Activated effector memory CD4-positive, alpha-beta T cell treated with anti-CD3 and anti-CD28 coated beads, Interleukin-2, amount 50 U/mL, for 16 hours (primary cell): ENCODE data around the gene TBL3.
"Not testable (repeated sequence)": the region's sequence is repeated elsewhere in the genome, so short reads cannot be mapped to it uniquely, and the experiment has no call there.

Experiments used
- DNase-seq: peaks from one replicate; pipeline ENCODE4 v3.0.0-alpha.2; 2020

TBL3 gene

DNA sequence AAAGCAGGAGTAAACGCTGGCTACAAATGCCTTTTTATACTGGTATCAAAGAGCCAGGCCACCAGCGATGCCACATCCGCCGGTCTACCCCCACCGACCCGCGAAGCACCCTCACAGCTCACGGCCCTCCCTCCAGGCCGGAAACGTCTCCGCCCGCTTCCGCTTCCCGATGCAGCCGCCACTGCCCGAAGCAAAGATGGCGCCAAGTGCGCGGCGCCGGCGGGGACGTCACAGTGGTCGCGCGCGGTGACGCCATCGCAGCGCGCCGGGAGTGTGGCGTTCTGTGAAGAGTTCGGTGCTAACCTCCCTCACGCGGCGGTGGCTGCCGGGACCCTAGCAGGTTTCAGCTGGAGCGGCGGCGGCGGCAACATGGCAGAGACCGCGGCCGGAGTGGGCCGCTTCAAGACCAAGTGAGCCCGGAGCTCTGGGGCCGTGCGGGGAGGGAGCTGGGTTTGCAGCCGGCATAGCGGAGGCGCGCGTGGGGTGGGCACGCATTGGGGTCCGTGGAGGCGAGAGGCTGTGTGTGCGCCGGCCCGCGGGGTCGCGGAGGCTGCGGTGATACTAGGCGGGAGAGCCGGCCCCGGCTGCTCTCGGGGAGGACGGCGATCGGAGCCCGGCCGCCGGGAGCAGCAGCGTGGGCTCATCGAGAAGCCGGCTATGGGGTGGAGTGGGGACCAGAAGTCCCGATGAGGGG is at the start of gene TBL3:
Gene TBL3, plus strand, starts transcription at position 258 of the 694 bp plus-strand sequence. Its CDS starts 112 bp downstream, at position 370.
- peak; percentile 99 for DNase-seq

DNA sequence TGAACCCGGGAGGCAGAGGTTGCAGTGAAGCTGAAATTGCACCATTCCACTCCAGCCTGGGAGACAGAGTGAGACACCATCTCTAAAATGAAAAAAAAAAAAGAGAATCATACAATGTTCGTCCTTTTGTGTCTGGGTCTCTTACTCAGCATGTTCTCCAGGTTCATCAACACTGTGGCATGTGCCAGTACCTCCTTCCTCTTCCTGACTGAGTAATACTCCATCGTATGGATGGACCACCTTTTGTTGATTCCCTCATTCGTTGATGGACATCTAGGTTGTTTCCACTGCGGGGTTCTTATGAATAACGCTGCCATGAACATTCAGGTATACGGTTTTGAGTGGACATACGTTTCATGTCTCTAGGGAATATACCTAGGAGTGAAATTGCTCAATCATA is 49.5 kb upstream of the TBL3 start:
- DNase-seq: no peak

DNA sequence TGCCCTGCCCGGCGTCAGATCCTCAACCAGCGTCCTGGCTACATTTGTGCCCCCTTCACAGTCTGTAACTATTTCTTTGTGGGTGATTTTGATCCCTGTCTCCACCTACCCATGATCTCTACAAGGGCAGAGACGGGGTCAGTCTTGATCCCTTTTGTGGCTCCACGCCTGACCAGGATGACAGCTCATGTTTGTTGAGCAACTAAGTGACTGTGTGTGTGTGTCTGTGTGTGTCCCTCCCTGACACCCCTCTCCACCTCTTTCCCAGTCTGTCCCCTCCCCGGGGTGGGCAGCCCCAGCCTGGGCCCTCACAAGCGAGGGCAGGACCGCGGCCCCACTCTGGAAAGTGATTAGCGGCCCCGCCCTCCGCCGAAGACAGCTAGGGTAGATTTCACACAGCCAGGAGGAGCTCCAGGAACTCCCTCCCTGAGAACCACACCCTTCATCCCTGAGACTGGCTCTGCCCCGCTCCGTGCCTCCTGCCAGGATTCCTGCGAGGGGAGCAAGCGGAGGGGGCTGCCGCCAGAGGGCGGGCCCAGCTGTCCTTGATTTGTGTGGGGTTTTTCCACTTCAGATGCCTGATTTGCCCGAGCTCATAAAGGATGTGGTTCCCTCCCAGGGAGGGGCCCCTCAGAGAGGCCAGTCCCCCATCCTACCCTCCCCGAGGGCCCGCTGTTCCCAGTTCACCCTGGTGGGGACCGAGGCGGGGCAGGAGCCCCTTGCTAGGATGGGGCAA is 48.4 kb upstream of the TBL3 start:
- no peak for DNase-seq

DNA sequence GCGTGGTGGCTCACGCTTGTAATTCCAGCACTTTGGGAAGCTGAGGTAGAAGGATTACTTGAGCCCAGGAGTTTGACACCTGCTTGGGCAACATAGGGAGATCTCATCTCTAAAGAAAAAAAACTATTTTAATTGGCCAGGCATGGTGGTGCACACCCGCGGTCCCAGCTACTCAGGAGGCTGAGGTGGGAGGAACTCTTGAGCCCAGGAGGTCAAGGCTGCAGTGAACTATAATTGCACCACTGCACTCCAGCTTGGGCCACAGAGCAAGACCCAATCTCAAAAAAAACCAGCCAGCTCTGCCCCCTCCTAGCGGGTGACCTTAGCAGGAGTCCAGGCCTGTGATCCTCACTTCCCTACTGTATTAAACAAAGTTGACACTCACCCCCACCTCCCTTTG is 47.8 kb upstream of the TBL3 start:
- DNase-seq: no peak

DNA sequence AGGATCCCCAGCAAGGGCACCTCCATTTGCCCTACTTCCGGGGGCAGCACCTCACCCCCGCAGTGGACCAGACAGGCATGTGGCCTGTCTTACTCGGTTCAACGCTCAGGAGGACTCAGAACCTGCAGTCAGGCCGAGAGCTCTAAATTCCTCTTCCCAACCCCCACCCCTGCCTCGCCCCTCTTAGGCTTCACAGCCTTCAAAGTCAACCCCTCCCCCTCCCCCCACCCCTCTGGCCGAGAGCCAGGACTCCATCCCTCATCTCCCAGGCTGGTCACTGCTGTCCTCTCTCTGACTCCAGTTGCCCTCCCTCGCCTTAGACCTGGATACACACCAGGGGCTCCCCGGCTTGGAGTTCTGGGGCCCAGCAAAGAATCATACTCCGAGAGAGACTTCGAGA is 45.6 kb upstream of the TBL3 start:
- DNase-seq: no peak

DNA sequence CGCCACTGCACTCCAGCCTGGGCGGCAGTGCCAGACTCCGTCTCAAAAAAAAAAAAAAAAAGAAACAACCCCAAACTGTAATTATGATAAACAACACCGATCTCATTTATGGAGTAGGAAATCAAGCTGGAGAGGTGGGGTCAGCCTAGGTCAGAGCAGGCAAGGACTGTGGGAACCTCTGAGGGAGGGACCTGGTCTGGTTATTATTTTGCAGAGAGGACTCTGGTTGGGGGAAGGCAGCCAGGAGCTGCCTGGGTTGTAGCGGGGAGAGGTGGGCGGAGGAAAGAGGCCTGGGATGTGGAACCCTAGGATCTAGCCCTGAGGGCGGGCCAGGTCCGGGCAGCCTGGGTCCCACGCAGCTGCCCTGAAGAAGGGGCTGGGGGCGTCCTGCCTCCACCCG is 42.7 kb upstream of the TBL3 start:
- DNase-seq: no peak

DNA sequence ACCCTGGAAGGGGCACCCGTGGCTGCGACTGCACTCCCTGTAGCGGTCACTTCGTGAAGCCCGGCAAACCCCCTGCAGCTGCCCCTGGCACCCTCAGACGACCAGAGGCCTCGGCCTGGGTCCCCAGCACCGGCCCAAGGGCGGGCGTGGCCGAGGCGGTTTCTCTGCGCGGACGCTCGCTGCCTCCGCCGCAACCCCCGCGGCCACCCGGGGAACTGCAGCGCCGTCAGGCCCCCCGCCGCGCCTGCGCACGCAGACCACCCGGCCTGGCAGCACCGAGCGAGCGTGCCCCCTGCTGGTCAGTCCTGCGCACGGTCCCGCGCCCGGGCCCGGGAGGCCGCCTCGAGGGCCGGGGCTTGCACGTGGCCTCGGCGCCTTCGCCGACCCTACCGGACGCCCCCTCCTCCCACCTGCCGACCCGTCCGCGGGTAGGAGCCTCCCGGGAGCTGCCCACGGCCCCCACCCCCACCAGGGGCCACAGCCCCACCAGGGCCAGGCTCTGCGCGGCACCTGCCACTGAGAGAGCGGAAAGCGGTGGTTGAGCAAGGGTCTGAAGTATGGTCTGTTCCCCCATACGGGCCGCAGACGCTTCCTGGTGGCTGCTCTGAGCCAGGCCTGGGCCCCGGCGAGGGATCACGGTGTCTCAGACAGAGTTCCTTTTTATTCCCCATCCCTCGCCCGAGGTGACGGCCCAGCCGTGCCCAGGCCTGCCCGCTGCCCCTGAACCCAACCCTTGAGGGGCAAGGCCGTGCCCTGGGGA is 42.1 kb upstream of the TBL3 start:
- DNase-seq: peak; percentile 98

DNA sequence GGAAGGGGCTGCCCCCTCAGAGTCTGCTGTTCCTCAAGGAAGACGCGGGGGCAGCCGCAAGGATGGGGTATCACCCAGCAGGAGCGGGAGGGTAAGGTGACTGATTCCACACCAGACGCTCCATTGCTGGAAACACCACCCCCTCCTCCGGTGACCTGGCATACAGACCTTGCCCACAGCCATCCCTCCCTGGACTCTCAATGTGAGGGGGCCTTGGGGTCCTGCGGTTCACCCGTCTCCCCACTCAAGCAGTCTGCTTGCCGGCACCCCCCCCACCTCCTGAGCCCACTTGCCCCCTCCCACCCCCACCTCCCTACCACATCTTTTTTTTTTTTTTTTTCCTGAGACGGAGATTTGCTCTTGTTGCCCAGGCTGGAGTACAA is 41.5 kb upstream of the TBL3 start:
- DNase-seq: no peak

DNA sequence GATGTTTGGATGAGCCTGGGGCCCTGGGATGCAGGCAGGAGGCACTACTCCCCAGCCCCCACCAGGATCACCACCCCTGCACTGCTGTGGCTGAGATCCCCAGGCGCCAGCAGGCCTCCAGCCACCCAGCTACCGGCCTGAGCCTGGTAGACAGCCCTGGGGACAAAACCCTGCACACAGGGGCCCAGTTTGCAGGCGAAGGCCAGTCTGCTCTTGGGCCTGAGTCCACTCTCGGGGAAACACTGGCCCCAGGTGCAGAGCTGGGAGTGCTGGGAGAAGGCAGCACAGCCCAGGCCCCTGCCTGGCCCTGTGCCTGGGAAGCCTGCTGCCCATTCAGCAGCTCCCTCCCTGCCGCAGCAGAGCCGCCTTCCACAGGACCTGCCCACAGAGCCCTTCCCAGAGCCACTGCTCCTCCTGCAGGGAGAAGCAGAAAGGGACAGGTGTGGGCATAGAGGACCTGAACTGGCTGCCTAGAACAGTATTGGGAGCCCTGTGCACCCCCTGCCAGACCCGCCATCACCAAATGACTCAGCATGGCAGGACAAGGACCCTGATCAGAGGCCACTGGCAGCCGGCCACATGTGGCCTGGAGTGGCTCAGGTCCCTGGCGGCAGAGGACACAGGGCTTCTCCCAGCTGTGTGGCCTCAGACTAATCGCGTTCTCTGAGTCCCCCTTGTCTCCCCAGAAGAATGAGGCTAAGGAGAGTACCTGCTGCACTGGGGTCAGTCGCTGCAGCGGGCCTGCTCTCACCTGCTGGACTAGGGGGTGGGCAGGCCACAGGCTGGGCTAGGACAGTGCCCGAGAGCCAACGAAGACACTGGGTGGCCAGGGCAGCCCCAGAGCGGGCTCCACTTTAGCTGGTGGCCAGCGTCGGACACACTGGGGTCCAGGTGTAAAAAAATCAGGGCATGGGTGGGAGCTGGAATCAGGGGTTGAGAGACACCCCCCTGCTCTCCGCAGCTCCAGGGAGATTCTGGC is 39.5 kb upstream of the TBL3 start:
- no peak for DNase-seq

DNA sequence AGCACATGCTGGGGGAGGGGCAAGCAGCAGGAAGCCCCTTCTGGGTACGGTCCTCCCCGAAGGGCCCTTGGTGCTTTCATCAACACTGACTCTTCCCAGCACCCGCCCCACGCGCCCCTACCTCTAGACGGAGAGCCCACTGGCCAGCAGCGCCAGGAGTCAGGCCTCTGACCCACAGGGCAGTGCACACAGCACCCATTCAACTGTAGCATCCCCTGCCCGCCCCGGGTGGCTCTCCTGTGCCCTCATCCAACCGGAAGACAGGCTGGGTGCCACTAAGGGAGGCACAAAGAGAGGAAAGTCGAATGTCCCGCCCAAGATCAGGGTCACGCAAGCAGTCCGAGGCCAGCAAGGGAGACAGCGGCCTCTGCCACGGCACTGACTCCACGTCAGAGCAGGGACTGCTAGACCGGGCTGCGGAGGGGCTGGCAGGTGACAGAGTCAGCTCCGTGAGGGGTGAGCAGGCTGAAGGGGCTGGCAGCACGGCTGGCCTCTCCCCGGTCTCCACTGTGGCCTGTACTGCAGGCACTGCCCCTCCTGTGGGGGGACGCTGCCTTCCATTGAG is 38.7 kb upstream of the TBL3 start:
- no peak for DNase-seq

DNA sequence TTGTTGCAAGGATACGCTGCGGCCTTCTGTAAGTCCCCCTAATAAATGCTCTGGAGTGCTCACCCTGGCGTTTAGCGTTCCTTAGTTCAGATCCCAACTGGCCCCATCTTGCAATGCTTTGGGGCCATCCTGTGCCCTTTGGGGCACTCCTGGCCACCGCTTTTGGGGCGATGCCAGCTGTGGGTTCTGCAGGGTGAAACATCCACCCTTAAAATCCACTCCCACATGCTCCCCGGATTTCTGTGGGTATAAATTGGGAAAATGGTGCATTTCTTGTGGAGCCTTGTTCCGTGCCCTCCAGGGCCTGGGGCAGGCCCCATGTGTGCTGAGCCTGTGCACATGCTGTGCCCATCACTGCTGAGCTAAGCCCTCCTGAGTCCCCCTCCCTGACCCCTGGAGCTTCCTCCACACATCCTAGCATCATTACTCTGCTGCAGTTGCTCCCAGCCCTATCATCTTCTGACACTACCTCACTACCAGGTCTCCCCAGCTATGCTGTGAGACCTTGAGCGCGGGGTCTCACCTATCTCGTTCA is 34.8 kb upstream of the TBL3 start:
- no peak for DNase-seq

DNA sequence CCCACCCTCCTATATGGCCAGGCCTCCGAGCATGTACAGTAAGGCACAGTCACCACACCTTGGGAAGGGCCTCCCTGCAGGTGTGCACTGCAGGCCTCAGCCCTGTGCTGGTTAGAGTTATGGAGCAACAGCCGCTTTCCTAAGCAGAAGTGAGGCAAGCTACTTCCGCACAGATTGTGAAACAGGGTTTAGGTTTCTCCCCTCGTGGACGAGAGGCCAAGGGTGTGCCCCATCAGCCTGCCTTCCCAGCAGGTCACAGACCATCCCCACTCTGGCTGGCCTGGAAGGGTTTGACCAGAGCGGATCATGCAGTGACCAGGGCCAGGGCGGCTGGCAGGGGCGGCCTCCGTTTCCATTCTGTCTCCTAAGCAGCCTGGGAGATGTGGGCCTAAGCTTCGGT is 33.5 kb upstream of the TBL3 start:
- DNase-seq: no peak

DNA sequence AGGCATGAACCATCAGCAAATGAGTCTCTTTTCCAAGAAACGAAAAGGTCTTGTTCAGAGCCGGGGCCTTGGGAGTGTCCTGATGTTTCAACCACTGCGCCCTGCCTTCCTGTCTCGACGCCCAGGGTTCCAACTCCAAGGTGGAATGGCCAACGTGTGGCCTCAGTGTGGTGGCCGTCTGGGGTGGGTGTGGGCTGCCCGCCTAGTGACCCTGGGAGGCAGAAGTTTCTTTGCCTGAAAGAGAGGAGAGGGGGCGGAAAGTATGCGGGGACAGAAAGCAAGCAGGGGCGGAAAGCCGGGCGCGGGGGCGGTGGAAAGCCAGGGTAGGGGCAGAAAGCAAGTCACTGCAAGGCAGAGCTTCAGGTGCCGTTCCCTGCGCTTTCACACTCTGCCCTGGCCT is 32.9 kb upstream of the TBL3 start:
- no peak for DNase-seq

DNA sequence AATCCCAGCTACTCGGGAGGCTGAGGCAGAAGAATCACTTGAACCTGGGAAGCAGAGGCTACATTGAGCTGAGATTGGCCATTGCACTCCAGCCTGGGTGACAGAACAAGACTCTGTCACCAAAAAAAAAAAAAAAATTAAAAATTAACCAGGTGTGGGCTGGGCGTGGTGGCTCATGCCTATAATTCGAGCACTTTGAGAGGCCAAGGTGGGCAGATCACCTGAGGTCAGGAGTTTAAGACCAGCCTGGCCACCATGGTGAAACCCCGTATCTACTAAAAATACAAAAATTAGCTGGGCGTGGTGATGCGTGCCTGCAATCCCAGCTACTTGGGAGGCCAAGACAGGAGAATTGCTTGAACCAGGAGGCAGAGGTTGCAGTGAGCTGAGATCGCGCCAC is 32.0 kb upstream of the TBL3 start:
- not testable (repeated sequence) for DNase-seq

DNA sequence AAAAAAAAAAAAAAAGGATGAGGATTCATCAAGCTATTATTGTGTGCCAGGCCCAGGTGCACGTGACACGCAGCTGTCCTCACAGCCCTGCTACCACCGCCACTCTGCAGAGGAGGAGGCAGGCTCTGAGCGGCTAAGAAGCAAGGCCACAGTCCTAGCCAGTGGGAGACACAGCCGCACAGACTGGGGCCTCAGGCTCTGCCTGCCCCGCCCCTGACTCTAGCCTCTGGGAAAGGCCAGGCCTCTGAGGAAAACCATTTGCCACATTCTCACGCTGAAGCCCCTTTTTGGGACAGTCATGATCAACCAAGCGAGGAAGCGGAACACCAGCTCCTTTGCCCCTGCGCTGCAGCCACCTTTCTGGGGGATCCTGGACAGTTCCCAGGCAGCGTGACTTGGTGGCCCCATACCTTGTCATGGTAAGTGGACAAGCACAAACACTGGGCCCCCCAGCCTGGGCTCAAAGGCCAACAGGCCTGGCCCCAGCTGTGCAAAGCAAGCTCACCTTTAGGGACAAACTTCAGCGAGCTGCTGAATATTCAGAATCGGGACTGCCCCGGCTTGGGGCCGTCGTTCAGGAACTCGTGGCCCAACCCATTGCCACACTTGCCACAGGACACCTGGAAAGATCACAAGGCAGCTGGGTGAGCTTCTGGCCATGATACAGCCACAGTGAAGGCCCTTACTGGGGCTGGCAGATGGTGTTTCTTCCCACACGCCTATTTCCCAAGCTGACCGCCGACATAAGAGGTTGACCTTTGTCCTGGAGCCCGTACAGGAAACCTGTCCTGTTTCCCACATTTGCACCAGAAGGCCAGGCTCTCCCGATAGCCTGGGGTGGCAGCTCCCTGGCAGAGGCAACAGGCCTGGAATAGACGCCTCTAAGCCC is 31.3 kb upstream of the TBL3 start:
- no peak for DNase-seq

DNA sequence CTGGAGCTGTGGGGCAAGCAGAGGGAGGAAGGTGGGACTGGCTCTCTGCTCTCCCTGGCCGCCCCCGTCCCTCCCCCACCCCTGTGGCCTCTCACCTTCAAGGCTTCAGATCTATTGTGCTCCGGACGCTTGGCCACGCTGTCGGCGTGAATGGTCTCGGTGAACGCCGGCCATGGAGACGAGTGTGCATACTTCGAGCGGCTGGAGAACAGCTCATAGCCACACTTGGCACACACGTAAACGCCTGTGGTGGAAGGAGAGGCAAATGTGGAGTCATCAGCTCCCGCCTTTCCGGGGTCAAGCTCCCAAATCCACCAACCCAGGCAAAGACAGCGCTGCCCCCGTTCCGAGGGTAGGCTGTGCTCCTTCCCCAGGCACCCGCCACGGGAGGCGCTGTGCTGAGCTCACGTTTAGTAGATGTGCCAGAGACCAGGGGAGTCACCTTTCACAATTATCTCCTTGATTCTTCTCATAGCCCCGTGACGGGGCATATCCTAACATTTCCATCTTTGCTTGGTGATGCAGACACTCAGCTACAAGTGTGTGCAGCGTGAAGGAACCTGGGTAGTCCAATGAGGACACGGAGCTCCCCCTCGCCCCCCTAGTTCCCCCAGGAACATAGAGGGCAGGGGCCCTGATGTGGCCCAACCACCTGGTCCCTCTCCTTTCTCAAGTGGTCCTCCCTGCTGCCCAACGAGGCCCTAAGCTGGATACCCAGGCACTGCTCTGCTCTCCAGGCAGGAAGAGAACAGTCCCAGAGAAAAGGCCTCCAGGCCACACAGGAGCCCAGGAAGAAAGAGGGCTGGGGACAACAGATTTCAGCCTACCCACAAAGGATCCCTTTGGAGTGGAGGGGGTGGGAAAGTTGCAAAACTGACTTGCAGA is 30.4 kb upstream of the TBL3 start:
- no peak for DNase-seq

DNA sequence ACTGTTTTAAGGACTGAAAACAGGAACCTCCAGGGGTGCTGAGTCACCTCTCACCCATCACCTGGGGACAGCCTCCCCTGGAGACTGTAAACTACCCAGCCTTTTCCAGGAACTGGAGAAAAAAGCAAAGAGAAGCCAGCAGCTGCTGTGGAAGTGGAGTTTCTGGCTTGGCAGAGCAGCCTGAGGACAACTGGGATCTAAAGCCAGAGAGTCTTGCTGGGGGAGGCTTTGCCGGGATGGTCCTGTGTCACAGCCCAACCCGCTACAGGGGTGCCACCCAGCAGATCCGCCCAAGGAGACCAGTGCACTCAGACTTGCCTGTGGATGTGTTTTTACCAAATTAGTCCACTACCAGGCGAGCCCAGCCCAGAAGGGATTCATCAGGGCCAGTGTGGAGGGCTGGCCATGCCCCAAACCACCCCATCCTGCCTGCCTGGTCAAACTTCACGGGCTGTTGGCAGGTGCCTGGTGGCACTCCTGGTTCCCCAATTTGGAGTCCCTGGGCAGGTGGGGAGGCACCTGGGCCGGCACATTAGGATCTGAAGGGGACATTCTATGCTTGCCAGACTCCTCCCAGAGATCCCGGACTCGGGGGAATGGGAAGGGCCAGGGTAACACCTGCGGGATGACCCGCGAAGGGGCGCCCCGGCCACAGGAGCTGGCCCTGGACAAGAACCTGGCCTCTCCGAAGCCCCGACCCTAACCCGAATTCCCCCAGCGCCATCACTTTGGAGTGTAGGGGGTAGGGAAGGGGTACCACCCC is 29.6 kb upstream of the TBL3 start:
- no peak for DNase-seq

DNA sequence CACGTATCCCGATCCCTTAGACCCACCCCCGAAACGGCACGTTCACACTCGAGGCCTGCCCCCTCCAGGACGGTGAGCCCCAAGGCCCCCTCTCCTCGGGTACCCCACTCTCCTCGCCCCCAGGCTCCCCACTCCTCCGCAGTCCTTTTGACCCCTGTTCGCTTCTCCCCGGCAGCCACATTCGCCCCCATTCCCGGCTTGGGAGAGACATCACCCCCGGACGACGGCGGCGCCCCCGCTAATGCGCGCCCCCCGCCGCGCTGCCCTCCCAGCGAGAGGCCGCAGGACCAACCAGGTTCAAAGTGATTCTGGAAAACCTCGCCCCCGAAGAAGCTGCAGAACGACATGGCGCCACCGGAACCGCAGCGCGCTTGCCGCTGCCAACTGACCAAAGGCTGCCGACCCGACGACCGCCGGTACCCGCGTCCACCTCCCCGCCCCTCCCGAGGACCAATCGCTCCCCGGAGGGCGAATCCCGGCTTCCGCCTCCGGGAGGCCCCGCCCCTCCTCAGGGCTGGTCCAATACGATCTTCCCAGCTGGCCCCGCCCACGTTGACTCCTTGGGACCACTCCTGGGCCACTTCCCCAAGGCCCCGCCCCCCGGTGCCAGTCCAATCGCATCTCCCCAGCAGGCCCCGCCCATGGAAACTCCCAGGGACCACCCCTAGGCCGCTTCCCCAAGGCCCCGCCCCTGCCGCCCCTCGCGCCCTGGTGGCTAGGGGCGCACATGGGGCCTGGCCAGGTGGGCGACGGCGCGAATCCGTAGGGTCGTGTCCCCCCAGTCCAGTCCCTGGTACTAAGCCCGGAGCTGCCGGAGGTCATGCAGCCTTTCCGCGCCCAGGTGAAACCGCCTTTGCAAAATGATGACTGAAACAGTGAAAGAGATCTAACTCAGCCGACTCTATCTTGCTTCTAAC is 28.8 kb upstream of the TBL3 start, which contains the start of gene MSRB1:
Gene MSRB1, minus strand, starts transcription at position 390 of the 917 bp plus-strand sequence. Its CDS starts 43 bp downstream, at position 347.
- peak; percentile 100 for DNase-seq
